ENCODE results near the gene ST8SIA1.
A peak's percentile ranks its signal among the peaks of the same experiment; 100 is the strongest.
"Not testable (repeated sequence)": the region's sequence is repeated elsewhere in the genome, so short reads cannot be mapped to it uniquely, and the experiment has no call there.

Gene ST8SIA1, protein sequence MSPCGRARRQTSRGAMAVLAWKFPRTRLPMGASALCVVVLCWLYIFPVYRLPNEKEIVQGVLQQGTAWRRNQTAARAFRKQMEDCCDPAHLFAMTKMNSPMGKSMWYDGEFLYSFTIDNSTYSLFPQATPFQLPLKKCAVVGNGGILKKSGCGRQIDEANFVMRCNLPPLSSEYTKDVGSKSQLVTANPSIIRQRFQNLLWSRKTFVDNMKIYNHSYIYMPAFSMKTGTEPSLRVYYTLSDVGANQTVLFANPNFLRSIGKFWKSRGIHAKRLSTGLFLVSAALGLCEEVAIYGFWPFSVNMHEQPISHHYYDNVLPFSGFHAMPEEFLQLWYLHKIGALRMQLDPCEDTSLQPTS

DNA sequence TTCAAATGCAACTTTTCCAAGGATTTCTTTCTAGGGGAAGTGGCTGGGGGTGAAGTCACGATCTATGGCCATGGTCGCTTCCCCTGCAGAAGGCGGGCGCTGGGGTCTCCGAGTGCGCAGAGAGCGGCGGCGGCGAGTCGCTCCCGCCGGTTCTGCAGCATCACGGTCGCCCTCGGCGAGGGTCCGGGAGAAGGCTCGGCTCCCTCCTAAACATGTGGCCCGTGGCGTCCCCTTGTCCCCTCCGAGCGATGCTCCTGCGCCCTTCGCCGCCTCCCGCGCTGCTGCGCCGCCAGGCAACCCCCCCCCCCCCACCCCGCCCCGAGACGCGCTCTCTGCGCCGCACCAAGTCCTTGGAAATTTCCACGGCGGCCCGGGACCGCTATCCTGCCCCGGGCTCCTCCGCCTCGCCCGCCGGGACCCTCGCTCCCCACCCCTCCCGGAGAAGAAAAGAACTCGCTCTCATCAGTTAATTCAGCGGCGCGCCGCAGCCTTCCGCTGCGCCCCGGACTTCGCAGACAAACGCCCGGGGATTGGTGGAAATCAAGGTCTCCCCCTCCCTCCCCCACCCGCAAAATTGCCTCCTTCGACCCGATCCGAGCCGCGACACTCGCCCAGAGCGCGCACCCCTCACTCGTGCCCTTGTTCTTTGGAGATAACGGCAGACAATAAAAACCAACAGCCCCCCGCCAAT is at the start of gene ST8SIA1:
Gene ST8SIA1, minus strand, starts transcription at position 298 of the 691 bp plus-strand sequence. CDS start 475 bp downstream, outside the sequence.
- no peaks in the 10 kb centered on the region for H3K9me3 Mint-ChIP-seq

DNA sequence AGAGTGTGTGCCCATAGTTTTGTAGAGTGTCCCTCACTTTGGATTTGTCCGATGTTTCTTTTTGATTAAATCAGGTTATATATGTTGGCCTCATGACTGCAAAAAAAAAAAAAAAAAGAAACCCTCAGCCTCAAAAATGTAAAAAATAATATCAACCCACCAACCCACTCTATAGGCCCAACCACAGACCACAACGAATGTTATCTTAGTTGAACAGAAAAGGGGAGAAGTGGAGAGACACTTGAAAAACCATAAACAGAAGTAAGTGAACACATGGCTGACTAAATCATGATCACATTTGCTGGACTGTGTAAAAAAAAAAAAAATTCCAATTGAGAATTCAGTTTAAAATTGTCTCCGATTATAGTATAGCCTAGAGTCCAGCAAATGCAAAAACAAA is 45.5 kb upstream of the ST8SIA1 start:
- H3K27ac Mint-ChIP-seq: no peak overlapping the region
- H3K9me3 Mint-ChIP-seq: peaks cover 4% of the 10 kb centered on the region
- H3K27me3 Mint-ChIP-seq (ENCODE audit: low read depth): no peaks in the 10 kb centered on the region
- H3K4me3 Mint-ChIP-seq: no peak overlapping the region
- H3K36me3 Mint-ChIP-seq (ENCODE audit: low read depth): no peaks in the 10 kb centered on the region
- peaks cover 3% of the 10 kb centered on the region for H3K4me1 Mint-ChIP-seq (ENCODE audit: low read depth)
- DNase-seq (ENCODE audit: low spot score): no peak

More for the DNA sequence above, at the start of gene ST8SIA1:
- H3K4me3 Mint-ChIP-seq: peak within 1 kb of the TSS; percentile 93
- peaks cover 13% of the 10 kb centered on the region for H3K4me1 Mint-ChIP-seq (ENCODE audit: low read depth)
- H3K27me3 Mint-ChIP-seq (ENCODE audit: low read depth): peaks cover 69% of the 10 kb centered on the region
- peak; percentile 16 for DNase-seq (ENCODE audit: low spot score)
- no peaks in the 10 kb centered on the region for H3K36me3 Mint-ChIP-seq (ENCODE audit: low read depth)
- peak within 1 kb of the TSS; percentile 38 for H3K27ac Mint-ChIP-seq

DNA sequence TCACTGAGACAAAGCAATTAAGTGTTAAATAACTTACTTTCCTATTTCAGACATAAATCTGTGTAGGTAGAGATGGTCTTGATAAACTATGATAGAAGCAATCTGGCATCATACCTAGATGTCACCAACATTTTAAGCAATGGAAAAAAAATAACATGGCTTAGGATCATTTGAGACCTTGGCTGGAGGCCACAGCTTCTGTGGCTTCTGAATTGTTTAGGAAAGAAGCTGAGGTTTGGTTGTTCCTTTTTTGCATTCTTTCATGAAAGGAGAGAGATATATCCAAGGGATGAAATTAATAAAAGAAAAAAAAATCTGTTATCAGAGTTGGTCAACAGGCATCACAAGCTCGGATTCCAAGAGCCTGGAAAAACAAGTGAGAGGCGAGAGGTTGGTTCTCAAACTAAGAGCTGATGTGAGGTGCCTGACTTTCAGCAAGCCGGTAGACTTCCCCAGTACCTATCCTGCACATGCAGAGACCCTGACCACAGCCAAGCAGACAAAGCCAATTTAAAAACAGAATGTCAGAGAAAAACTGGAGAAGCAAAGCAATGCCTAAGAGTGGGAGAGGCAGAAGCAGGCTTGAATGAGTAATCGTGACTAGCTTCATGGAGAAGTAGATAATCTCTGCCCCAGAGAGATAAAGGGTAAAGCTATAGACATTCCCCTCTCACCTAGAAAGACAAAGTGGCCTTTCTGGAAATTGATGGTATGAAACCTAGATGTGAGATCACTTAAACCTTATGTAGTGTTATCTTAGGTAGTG is 43.4 kb upstream of the ST8SIA1 start:
- H3K36me3 Mint-ChIP-seq (ENCODE audit: low read depth): no peaks in the 10 kb centered on the region
- H3K4me1 Mint-ChIP-seq (ENCODE audit: low read depth): peaks cover 3% of the 10 kb centered on the region
- H3K27ac Mint-ChIP-seq: no peak overlapping the region
- H3K27me3 Mint-ChIP-seq (ENCODE audit: low read depth): no peaks in the 10 kb centered on the region
- no peak overlapping the region for H3K4me3 Mint-ChIP-seq
- no peaks in the 10 kb centered on the region for H3K9me3 Mint-ChIP-seq
- no peak for DNase-seq (ENCODE audit: low spot score)

DNA sequence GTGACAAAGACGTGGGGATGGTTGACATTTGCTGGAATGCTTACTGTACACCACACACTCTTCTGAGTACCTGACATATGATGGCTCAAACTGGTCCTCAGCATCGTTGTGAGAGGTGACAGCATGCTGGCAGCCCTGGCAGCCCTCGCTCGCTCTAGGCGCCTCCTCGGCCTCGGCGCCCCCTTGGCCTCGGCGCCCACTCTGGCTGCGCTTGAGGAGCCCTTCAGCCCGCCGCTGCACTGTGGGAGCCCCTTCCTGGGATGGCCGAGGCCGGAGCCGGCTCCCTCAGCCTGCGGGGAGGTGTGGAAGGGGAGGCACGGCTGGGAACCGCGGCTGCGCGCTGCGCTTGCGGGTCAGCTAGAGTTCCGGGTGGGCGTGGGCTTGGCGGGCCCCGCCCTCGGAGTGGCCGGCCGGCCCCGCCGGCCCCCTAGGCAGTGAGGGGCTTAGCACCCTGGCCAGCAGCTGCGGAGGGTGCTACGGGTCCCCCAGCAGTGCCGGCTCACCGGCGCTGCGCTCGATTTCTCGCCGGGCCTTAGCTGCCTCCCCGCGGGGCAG is 42.2 kb upstream of the ST8SIA1 start:
- H3K4me1 Mint-ChIP-seq (ENCODE audit: low read depth); H3K9me3 Mint-ChIP-seq; H3K4me3 Mint-ChIP-seq; H3K36me3 Mint-ChIP-seq (ENCODE audit: low read depth); H3K27ac Mint-ChIP-seq; DNase-seq (ENCODE audit: low spot score); H3K27me3 Mint-ChIP-seq (ENCODE audit: low read depth): not testable (repeated sequence)

DNA sequence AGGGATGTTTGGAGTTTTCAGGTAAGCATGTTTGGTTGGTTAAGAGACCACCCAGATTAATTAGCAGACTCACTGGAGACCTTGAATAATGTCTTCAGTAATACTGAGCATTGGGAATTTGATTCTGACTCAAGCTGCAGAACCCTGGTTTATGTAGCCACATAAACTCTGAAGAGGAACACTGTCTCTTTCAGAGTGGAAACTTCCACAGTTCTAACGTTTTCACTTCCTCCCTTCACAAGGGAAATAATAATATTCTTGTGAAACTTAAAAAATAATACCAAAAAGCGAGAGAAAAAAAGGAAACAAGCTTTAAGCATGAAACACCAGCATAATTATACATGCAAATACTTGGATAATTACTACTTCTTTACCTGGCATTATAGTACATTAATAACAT is 40.0 kb upstream of the ST8SIA1 start:
- Mint-ChIP-seq H3K27ac (no peak overlapping the region), H3K9me3 (no peaks in the 10 kb centered on the region), H3K27me3 (ENCODE audit: low read depth) (no peaks in the 10 kb centered on the region), H3K4me1 (ENCODE audit: low read depth) (no peaks in the 10 kb centered on the region), H3K4me3 (no peak overlapping the region), H3K36me3 (ENCODE audit: low read depth) (no peaks in the 10 kb centered on the region)
- no peak for DNase-seq (ENCODE audit: low spot score)

DNA sequence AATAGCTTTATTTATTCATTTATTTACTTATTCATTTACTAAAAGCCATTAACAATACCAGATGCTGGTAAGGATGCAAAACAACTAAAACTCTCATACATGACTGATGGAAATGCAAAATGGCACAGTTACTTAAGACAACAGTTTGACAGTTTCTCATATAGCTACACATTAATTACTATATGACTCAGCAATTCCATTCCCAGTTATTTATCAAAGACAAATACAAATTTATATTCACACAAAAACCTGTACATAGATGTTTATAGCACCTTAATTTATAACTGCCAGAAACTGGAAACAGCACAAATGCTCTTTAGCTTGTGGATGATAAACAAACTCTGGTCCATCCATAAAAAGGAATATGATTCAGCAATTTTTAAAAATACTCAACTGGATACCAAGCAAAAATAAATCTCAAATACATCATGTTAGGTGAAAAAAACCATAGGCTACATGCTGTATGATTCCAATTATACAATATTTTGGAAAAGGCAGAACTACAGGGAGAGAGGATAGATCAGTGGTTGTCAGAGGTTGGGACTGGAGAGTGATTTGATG is 37.9 kb upstream of the ST8SIA1 start:
- no peaks in the 10 kb centered on the region for H3K27me3 Mint-ChIP-seq (ENCODE audit: low read depth)
- no peak for DNase-seq (ENCODE audit: low spot score)
- no peaks in the 10 kb centered on the region for H3K4me1 Mint-ChIP-seq (ENCODE audit: low read depth)
- H3K4me3 Mint-ChIP-seq: no peak overlapping the region
- H3K36me3 Mint-ChIP-seq (ENCODE audit: low read depth): no peaks in the 10 kb centered on the region
- H3K27ac Mint-ChIP-seq: no peak overlapping the region
- peaks cover 8% of the 10 kb centered on the region for H3K9me3 Mint-ChIP-seq

DNA sequence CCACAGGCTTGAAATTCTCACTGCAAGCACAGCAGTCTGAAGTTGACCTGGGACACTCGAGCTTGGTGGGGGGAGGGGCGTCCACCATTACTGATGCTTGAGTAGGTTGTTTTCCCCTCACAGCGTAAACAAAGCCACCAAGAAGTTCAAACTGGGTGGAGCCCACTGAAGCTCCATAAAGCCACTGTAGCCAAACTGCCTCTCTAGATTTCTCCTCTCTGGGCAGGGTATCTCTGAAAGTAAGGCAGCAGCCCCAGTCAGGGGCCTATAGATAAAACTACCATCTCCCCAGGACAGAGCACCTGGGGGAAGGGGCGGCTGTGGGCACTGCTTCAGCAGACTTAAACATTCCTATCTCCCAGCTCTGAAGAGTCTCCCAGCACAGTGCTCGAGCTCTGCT is 31.7 kb upstream of the ST8SIA1 start:
- Mint-ChIP-seq H3K36me3 (ENCODE audit: low read depth) (no peaks in the 10 kb centered on the region), H3K4me3 (no peak overlapping the region), H3K9me3 (peaks cover 8% of the 10 kb centered on the region), H3K27ac (no peak overlapping the region), H3K27me3 (ENCODE audit: low read depth) (no peaks in the 10 kb centered on the region), H3K4me1 (ENCODE audit: low read depth) (no peaks in the 10 kb centered on the region)
- DNase-seq (ENCODE audit: low spot score): no peak

DNA sequence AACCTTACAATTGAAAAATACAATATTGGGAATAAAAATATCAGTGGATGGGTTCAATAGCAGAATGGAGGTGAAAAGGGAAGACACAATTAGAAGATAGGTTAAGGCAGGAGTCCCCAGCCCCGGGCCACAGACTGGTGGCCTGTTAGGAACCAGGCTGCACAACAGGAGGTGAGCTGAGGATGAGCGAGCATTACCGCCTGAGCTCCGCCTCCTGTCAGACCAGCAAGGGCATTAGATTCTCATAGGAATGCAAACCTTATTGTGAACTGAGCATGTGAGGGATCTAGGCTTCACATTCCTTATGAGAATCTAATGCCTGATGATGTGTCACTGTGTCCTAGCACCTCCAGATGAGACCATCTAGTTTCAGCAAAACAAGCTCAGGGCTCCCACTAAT is 27.3 kb upstream of the ST8SIA1 start:
- DNase-seq (ENCODE audit: low spot score): no peak
- Mint-ChIP-seq H3K36me3 (ENCODE audit: low read depth) (no peaks in the 10 kb centered on the region), H3K9me3 (no peaks in the 10 kb centered on the region), H3K27ac (no peak overlapping the region), H3K4me3 (no peak overlapping the region), H3K27me3 (ENCODE audit: low read depth) (peaks cover 6% of the 10 kb centered on the region), H3K4me1 (ENCODE audit: low read depth) (no peaks in the 10 kb centered on the region)

DNA sequence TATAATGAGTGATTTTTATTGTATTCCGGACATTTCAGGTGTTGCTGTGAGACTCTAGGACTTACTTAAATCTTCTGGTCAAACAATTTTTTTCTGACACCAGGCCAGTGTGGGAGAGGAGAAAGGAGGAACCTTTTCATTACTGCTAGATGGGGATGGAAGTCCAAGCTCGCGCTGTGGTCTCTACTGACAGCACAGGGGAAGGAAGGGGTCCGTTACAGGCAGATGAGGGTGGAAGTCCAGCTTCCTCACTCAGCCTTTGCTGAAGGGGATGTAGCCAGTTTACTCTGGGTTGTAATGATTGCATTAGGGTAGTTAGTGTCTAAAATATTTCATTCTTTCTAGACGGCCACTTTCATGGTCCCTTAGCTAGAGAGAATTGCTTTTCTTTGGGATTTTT is 26.3 kb upstream of the ST8SIA1 start:
- no peaks in the 10 kb centered on the region for H3K9me3 Mint-ChIP-seq
- no peak overlapping the region for H3K27ac Mint-ChIP-seq
- H3K27me3 Mint-ChIP-seq (ENCODE audit: low read depth): peaks cover 6% of the 10 kb centered on the region
- H3K36me3 Mint-ChIP-seq (ENCODE audit: low read depth): no peaks in the 10 kb centered on the region
- H3K4me3 Mint-ChIP-seq: no peak overlapping the region
- no peak for DNase-seq (ENCODE audit: low spot score)
- H3K4me1 Mint-ChIP-seq (ENCODE audit: low read depth): no peaks in the 10 kb centered on the region

DNA sequence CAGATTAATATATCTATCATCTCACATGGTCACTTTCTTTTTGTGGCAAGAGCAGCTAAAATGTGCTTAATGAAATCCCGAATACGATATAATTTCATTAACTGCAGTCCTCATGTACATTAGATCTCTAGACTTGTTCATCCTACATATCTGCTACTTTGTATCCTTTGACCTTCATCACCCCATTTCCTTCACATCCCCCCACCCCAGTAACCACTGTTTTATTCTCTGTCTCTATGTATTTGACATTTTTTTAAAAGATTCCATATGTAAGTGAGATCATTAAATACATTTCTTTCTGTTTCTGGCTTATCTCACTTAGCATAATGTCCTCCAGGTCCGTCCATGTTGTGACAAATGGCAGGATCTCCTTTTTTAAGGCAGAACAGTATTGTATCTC is 23.0 kb upstream of the ST8SIA1 start:
- Mint-ChIP-seq H3K4me1 (ENCODE audit: low read depth) (no peaks in the 10 kb centered on the region), H3K36me3 (ENCODE audit: low read depth) (no peaks in the 10 kb centered on the region), H3K4me3 (no peak overlapping the region), H3K27ac (no peak overlapping the region), H3K9me3 (no peaks in the 10 kb centered on the region), H3K27me3 (ENCODE audit: low read depth) (peaks cover 6% of the 10 kb centered on the region)
- no peak for DNase-seq (ENCODE audit: low spot score)

DNA sequence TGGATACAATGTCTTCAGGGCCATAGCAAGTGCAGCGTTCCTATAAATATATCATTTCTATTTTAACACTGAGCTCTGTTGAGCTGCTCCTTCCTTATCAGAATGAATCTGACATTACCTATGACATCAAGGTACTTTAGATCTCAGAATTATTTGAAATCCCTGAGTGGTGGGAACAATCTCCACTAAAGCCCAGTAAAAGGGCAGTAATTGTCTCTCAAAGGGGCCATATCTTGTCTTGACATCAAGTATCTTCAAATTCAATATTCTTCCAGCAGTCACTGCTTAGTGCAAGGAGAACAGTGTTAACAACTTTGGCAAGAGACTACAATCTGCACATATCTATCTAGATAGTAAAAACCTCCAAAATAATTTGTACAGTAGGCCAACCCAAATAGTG is 21.7 kb upstream of the ST8SIA1 start:
- Mint-ChIP-seq H3K27me3 (ENCODE audit: low read depth) (peaks cover 6% of the 10 kb centered on the region), H3K27ac (no peak overlapping the region), H3K4me1 (ENCODE audit: low read depth) (no peaks in the 10 kb centered on the region), H3K36me3 (ENCODE audit: low read depth) (no peaks in the 10 kb centered on the region), H3K4me3 (no peak overlapping the region), H3K9me3 (no peaks in the 10 kb centered on the region)
- DNase-seq (ENCODE audit: low spot score): no peak

DNA sequence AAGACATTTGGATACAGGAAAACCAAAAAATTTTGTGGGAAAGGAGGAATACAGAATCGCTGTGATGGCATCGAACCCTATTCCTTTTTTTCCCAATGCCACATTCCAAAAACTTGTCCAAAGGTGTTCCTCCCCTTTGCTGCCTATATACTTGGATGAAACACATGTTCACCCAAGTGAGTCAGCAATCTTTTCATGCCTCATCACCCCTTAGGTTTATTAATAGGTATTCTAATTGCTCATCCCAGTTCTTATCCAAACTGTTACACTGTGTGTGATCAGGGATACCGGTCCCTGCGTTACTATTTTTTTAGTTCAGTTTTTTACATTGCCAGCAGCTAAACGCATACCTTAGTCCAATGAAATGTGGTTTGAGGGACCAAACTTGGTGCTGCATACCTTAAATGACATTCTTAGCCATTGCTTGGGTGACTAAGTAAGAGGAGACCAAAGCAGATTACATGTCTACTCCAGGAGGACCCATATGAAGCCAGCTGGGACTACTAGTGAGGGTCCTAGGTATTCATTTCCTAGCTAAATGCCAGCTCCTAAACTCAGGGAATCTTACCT is 20.6 kb upstream of the ST8SIA1 start:
- no peak for DNase-seq (ENCODE audit: low spot score)
- H3K36me3 Mint-ChIP-seq (ENCODE audit: low read depth): no peaks in the 10 kb centered on the region
- no peak overlapping the region for H3K27ac Mint-ChIP-seq
- H3K27me3 Mint-ChIP-seq (ENCODE audit: low read depth): peaks cover 2% of the 10 kb centered on the region
- no peaks in the 10 kb centered on the region for H3K9me3 Mint-ChIP-seq
- no peak overlapping the region for H3K4me3 Mint-ChIP-seq
- no peaks in the 10 kb centered on the region for H3K4me1 Mint-ChIP-seq (ENCODE audit: low read depth)

DNA sequence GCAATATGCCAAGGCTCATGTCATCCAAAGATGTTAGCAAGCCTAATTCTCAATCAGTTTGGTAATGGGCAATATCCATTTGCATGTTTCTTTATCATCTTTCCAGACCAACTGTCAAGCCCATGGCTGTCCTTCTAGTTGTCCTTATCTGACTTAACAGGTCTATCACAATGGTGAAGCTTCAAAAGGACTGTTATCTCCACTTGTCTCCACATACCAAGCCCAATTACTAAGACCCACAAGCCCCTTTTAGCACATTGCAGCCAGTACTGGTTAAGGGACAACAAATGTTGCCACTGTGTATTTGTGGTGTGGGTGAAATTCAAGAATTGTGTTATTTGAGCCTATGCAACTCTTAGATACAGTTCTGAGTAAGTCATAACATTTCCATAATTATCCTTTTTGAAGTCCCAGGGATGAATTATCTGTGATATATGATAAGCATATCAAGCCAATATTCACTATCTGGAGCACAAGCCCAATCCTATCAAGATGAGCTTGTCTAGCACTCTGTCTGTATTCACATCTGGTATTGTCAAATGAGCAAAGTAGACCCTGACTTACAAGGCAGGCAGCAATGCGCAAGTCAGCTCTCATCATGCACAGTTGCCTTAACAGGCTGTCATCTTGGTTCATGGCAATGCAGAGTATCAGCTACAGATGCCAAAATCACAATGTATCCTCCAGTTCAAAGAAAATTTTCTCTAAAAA is 19.3 kb upstream of the ST8SIA1 start:
- no peaks in the 10 kb centered on the region for H3K4me1 Mint-ChIP-seq (ENCODE audit: low read depth)
- no peaks in the 10 kb centered on the region for H3K9me3 Mint-ChIP-seq
- H3K4me3 Mint-ChIP-seq: no peak overlapping the region
- no peak for DNase-seq (ENCODE audit: low spot score)
- no peaks in the 10 kb centered on the region for H3K36me3 Mint-ChIP-seq (ENCODE audit: low read depth)
- H3K27me3 Mint-ChIP-seq (ENCODE audit: low read depth): peaks cover 3% of the 10 kb centered on the region
- H3K27ac Mint-ChIP-seq: no peak overlapping the region
